Right ventricle myocardium inferior (tissue), 1 donor: ENCODE results near the gene UBAC1. TPM values are rescaled to one million over a fixed set of nuclear protein-coding genes. Genes with fewer than 3 reads are reported as not detected.

Source experiments
- ATAC-seq: fragments of 200-7000 bp; cut with Tn5 transposase; one replicate; pipeline ENCODE4 v1.9.1; 2020; ENCODE audit warnings: mild to moderate bottlenecking, moderate library complexity
- DNase-seq: peaks from one replicate; pipeline ENCODE4 v3.0.0; 2021; ENCODE audit errors: missing footprints
- intact Hi-C: fragments of 100-400 bp; cut with DNase I; formaldehyde crosslinking; loops from one replicate; pipeline ENCODE4 v1.11.0; 2022
- total RNA-seq: library from RNA; stranded (reverse); fragmentation: NEBNext Ultra II Directional; extraction: Animal tissue kit (Norgen Biotek cat#: 25700); gene quantifications from one replicate; pipeline ENCODE4 v1.2.1, GENCODE V29; 2021
- donor health status: DM: no; HTN: yes; CAD: no; lungs with severe emphysema.

UBAC1 gene
- total RNA-seq, 1 donor from 2014 or later: 119 TPM

DNA sequence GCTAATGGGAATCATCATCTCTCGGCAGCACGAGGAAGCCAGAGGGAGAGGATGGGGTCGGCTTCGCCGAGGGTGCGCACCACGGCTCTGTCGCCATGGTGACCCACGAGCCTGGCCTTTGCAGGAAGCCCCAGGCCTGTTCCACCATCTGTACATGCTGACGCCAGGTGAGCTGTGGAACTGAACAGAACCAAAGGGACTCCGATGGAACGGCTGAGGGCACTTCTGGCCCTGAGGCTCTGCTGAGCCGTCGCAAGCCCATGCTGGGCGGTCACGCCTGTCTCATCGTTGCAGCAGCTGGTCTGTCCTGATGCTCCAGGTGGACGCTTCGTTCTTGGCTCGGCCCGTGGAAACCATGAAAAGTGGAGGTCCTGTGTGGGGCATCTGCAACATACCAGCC, 34.6 kb upstream of the UBAC1 start:
- ATAC-seq (no peak), DNase-seq (no peak)
- intact Hi-C loops: no loop called here

DNA sequence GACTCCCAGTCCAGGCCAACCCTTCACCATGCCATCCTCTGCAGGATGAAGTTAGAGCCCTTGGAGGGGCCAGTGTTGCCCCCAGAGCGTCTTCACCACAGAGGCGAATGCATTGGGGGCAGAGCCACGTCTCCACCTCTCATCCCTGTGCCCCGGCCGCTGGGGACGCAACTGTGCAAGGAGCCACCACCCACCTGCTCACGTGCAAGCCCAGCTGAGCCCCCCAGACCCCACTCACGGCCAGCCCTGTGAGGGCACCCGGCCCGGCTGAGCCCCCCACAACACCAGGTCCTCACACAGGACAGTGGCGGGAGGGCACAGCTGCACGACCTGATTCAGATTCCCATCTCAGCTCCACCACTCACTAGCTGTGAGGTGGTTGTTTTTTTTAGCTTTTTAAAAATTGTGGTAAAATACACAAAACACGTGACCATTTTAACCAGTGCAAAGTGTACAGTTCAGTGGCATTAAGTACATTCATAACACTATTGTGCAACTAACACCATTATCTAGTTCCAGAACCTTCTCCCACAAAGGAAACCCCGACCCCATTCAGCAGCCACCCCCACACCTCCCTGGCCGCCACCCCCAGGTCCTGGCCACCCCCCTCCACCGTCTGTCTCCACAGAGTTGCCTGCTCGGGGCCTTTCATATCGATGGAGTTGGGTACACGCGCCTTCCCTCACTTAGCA, 33.5 kb upstream of the UBAC1 start:
- DNase-seq (no peak), ATAC-seq (no peak)
- intact Hi-C loops: no loop called here

DNA sequence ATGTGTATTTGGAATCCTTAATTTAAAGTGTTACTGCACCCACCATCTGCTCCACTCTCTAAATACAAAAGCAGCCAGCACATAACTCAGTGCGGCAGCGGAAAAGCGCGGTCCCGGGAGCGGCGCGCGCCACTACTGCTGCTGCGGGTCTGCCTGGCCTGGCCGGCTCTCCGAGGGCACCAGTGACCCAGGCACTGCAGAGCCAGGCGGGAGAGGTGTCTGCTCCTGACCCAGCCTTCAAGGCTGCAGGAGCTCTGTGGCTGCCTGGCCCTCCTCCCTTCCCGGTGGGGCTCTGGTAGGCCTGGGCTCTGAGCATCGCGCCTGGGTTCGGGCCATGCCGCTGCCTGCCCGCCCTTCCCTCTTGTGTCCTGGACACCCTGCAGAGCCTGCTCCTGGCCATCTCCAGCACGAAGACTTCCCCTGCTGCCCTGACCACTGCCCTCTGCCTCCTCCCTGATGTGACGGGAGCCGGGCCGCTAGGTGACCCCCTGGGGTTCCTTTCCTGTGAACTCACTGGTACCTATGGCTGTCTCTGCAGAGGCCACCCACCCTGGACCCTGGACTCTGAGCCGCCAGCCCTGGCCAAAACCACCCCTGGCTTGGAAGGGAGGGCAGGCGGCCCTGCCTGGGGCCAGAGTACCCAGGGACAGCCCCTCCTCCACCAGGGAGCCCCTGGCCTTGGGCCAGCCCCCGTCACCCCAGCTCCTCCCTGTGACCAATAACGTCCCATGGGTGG, 32.8 kb upstream of the UBAC1 start:
- DNase-seq: no peak
- no peak for ATAC-seq
- intact Hi-C loops: no loop called here

DNA sequence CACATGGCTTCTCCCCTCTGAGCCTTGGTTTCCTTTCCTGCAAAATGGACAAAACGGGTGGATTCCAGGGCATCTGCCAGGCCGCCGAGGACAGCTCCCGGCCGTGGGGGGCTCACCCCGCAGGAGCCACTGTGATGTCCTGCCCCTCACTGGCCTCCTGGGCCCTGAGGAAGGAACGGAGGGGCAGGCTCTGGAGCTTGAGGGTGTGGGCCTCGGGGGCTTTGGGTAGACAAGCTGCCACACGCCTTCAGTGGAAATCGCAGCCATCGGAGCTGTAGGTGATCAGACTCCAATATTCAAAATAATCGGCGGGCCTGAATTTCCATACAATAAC, 32.2 kb upstream of the UBAC1 start:
- ATAC-seq: no peak
- intact Hi-C loops: no loop called here
- no peak for DNase-seq

DNA sequence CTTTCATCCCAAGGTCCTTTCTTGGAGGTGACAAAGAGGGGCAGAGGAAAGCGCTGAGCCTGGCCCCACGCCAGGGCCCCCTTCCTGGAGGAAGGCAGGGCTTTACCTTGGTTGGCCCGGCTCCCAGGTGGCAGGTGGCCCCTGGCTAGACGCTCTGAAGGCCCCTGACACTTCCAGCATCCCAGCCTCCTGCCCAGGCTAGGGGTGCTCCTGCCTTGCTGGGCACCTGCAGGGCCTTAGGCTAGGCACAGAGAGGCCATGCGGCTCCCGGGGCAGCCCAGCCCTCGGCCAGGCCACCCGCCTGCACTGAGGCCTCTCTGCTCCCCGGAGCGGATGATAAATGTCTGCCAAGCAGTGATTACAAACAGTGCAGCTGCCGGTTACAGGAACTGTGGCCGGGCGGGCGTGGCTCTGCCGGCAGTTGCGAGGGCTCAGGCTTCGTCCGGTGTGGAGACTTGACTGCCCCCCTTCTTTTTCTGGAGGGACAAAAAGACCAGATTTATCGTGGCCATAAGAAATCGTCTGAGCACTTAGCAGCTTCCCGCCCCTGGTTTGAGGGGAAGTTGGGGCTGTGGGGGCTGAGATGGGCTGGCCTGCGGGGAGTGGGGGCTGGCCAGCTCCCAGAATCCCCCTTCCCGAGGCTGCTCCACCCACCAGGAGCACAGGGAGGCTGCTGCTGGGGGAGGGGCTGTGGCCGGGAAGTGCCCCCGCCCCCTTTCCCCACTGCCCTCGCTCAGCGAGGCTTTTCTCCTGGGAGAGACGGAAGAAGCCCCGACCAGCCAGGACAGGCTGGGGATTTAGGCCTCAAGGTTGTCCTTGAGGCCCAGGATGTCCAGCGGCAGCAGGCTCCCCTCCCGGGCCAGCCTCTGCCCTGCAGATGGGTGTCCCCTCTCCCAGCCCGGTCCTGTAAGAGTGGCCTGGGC, 31.6 kb upstream of the UBAC1 start:
- intact Hi-C loops: no loop called here
- peak; percentile 92 for ATAC-seq

DNA sequence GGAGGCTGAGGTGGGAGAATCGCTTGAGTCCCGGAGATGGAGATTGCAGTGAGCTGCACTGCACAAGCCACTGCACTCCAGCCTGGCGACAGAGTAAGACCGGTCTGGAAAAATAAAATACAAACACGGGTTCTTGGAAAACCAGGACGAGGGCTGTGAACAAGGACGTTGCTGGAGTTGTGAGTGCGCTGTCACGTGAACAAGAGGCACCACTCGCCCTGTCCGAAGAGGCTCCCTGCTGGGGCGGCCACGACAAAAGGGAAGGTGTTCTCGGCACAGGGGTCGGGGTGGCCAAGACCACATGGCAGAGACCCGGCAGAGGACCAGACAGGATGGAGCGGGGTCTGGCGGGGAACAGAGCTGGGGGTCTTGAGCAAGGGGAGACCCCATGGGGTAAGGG, 30.6 kb upstream of the UBAC1 start:
- intact Hi-C loops: no loop called here
- no peak for ATAC-seq
- DNase-seq: no peak

More for the DNA sequence above, 31.6 kb upstream of the UBAC1 start:
- DNase-seq: peak; percentile 93

DNA sequence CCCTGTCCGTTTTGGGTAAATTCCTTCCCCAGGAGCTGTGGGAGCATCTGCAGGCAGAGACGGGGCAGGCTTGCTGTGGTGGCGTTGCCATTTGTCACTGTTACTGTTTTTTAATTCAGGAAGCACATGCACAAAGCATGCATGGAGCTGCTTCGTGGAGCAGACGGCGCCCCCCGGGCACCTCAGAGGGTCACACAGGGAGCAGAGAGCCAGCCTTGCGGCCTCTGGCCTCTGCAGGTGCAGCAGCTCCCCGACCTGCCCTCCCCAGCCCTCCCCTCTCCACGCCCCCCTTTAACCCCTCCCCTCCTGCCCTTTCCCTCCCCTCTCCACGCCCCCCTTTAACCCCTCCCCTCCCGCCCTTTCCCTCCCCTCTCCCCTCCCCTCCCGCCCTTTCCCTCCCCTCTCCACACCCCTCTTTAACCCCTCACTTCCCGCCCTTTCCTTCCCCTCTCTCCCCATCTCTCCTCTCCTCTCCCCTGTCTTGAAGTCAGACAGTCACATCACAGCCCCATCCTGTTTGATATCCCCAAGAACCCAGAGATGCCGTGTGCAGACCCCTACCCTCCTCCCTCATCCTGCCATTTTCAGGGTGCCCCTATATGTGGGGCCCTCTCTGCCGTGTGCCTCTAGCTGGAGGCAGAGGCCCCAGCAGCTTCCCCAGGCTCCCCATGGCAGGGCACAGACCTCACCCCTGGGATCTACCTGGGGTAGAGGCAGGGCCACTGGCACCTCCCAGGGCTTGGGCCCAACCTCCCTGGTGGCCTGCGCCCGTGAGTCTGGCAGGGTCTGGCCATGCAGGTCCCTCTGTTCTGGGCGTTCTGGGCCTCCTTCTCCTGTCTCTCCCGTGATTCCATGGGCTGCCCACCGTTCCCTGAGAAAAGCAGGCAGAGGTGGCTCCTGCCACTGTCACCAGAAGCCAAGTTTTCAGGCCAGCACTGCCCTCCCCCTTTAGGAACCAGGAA, 29.6 kb upstream of the UBAC1 start:
- ATAC-seq: no peak
- intact Hi-C loops: no loop called here
- no peak for DNase-seq

DNA sequence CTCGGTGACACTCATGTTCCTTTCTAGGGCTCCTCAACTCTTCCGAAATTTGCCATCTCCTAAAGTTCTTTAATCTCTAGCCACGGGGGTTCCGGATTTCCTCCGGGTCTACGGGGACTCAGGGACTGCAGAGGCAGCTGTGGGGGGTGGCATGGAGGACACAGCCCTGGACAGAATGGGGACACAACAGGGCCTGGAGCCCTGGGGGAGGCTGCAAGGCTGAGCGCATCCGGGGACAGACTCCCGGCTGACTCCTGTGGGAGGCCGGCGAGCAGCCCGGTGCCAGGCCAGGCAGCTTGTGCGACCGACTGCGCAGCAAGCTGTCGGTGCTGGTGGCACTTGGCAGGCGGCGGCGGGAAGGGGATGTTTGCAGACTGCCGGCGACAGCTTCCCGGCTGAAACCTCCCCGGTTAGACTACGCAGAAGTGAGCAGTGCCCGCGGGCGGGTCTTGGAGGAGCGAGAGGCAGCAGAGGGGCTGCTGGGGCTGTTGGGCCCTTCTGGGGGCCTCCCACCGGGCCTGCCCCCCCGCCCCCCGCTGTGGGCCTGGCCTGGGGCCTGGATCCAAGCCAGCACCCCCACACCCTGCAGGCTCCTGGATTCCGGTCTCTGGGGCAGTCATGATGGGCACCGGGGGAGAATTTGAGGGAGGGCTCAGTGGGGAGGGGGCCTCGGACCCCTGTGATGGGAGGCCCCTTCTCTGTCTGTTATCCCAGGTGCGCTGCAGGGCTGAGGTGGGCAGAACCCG, 28.7 kb upstream of the UBAC1 start:
- intact Hi-C loops: no loop called here
- no peak for ATAC-seq

DNA sequence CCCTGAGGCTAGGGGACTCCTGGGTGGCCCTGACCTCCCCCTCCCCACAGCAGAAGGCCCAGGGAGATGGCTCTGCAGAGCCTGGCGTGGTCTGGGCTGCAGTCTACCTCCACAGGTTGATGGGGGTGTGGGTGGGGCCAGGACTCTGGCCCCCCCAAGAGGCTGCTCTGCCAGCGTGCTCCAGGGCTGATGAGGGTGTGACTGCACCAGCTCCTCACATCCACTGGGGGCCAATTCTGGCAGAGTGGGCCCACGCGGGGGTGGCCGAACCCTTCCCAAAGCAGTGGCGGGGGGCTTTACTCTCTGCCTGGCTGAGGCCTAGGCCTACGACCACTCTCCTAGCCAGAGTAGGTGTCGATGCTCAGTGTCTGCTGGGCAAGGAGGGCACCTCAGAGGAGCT, 28.0 kb upstream of the UBAC1 start:
- intact Hi-C loops: no loop called here
- DNase-seq (no peak), ATAC-seq (no peak)

More for the DNA sequence above, 28.7 kb upstream of the UBAC1 start:
- no peak for DNase-seq

DNA sequence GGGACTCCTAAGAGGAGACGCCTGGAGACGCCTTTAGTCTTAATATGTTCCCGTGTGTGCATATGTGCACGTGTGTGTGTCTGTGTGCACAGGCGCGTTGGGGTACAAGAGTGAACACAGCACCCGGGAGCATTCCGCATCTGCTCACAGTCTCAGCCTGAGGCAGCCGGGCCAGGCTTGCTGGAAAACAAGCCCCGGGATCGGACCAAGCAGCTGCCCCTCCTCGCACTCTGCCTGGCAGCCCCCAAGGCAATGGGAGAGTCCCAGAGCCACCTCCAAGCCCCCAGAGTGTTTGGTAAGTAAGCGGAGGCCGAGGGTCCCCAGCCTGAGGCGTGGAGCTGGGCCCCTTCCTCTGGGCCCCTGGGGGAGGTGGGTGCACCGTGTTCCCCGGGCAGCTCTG, 27.3 kb upstream of the UBAC1 start:
- ATAC-seq (no peak), DNase-seq (no peak)
- intact Hi-C loops: no loop called here

DNA sequence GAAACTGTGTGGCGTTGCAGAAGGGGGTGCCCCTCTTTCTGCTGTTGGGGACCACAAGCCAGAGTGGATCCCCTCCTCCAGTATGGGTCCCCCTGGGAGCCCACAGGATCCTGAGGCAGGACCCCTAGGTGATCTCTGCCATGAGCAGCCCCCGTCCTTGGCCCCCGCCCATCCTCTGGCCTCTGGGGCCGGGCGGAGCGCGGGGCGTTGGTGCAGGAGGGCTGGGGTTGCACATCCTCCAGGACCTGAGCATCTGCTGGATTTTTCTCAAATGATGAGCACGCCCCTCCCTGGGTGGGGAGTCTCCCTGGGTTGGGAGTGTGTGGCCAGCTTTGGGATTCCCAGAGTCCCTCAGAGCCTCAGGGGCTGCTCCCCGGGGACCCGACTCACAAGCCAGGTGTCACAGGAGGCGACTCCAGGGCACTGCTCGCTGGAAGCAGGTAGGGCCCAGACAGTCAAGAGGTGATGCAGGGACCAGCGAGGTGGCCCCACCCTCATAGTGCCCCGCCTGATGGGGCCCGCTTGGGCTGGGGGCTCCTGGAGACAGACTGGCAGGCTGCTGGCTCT, 26.7 kb upstream of the UBAC1 start:
- no peak for ATAC-seq
- DNase-seq: no peak
- intact Hi-C loops: no loop called here

DNA sequence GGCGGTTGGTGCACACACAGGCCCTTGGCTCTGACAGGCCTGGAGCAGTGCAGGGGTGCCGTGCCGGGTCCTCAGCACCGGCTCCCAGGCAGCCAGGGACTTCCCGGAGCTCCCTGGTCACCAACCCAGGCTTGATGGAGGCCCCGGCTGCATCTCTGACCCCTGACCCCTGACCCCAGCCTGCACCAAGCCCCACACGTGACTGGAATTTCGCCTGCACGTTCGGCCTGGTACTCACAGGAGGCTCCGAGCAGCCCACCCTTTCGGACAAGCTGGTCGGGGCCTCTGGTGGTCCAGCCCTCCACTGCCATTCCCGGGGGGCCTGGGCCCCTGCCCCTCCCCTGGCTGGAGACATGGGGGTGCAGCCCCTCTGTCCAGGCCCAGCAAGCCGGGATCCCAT, 25.4 kb upstream of the UBAC1 start:
- no peak for DNase-seq
- ATAC-seq: no peak
- intact Hi-C loops: no loop called here

DNA sequence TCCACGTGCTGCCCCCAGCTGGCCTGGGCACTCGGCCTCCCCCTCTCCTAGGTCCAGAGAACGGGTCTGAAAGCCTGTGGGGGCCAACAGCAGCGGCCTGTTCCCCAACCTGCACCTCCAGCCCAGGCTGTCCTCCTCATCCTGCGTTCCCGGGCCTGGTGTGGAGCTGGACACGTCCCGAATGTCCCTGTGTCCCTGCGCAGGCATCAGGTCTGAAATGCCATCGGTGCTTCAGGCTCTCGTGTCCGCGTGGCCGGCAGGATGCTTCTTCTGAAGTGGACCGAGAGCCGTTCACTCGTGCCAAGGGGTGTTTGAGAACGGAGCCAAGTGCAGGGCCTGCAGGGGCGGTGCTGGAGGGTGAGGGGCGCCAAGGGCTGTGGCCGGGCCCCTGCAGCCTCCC, 24.7 kb upstream of the UBAC1 start:
- DNase-seq: no peak
- no peak for ATAC-seq
- intact Hi-C loops: no loop called here

DNA sequence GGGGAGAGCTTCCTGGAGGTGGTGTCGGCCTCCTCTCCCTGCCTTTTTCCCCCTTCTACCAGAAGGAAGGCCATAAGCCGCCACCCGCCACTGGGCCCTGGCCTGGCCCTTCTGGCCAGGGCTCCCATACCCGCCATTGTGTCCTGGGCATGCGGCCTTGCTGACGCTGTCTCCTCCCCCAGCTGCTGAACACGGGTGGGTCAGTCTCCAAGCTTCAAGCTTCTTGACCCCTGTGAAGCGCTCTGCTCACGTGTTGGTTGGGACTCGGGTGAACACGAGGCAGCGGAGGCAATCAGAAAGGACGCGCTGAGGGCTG, 24.2 kb upstream of the UBAC1 start:
- no peak for DNase-seq
- no peak for ATAC-seq
- intact Hi-C loops: no loop called here

DNA sequence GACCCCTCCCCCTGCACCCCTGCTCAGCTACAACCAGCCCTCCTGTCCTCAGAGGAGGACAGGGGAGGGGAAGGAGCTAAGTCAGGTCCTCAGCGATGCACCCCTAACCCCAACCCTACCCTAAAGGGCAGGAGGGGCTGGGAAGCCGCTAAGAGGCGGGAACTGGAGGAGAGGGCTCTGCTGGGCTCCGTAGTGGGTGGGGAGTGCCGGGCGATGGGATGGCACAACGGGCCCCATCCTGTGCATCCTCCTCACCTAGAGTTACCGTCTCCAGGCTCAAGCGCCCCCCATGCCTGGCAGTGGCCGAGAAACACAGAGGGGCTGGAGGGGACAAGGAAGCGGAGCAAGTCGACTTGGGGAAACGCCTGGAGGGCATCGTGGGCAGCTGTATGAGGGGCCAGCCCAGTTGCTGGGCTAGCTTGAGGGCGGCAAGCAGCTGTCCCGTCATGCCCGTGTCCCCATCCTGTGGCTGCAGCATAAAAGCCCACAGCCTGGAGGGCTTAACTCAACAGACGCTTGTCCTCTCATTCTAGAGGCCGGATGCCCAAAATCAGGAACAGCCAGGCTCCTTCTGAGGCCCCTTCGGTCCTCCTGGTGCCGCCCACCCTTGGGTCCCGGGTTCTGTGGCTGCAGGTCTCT, 23.0 kb upstream of the UBAC1 start:
- no peak for ATAC-seq

DNA sequence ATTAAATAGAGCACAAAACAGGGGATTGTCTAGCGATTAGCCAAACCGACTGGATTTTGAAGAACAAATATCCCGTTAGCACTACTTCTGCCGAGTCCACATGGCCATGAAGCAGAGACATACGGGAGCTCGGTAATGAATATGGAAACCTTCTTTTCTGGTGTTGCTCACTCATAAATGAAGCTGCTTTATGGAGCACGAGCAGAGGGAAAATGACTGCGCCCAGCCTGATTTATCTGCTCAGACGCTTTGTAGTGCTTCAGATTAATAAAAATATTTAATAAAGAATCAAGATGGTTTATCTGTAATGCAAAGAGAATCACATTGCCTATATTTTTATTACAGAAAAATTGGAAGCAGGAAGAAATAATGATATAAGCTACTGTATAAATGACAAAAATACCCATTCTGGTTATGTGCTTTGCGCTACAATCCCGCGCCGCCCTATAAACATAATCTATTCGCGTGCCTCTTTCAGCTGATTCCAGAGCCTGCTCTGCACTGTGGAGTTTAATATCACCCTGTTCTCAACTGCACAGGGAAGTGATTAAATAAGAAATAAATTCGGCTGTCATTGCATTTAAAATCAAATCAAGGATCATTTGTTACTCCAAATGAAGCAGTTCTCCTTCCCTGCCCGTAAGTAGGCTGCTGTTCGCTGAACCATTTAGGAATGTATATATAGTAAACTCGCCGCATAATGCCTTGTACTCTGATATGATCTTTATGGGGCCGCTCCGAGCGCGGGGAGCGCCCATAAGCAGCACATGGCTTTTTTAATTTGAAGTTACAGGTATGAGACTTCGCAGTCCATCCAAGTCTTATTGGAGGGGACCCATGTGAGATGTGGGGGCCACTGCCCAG, 22.3 kb upstream of the UBAC1 start:
- intact Hi-C loops: no loop called here
- ATAC-seq: no peak
- no peak for DNase-seq

More for the DNA sequence above, 23.0 kb upstream of the UBAC1 start:
- no peak for DNase-seq
- intact Hi-C loops: no loop called here
